GOT3 (cell line): ENCODE measurements around the gene QPCT.
"Not testable (repeated sequence)": the region's sequence is repeated elsewhere in the genome, so short reads cannot be mapped to it uniquely, and the experiment has no call there.

Experiments used
- DNase-seq: peaks from one replicate; lab custom pipeline; 2025; ENCODE audit warnings: mixed read lengths; lab: John Stamatoyannopoulos, UW

QPCT gene

DNA sequence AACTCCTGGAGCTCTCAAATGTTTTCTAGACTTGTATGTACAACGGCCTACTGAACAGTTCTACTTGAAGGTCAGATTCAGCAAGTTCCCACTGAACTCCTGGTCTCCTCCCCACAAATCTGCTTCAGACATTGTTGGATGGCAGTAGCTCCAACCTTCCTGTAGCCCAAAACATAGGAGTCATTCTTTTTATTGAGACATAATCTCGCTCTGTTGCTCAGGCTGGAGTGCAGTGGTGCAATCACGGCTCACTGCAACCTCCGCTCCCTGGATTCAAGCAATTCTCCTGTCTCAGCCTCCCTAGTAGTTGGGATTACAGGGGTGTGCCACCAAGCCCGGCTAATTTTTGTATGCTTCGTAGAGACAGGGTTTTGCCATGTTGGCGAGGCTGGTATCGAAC lies 47.3 kb downstream of the QPCT start:
- no peak for DNase-seq

DNA sequence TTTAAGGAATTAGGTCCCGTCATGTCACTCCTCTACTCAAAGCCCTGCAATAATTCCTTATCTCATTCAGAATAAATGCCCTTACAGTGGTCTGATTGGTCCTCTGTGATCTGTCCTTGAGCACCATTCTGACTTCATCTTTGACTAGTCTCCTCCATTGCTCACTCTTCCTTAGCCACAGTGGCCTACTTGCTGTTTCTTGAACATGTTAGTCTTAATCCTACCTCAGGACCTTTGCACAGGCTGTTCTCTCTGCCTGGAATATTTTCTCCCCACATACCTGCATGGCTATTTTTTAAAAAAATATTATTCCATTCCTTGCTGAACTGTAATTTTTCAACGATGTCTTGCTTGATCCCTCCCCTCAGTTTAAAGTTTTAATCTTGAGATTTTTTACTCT lies 48.0 kb downstream of the QPCT start:
- no peak for DNase-seq

DNA sequence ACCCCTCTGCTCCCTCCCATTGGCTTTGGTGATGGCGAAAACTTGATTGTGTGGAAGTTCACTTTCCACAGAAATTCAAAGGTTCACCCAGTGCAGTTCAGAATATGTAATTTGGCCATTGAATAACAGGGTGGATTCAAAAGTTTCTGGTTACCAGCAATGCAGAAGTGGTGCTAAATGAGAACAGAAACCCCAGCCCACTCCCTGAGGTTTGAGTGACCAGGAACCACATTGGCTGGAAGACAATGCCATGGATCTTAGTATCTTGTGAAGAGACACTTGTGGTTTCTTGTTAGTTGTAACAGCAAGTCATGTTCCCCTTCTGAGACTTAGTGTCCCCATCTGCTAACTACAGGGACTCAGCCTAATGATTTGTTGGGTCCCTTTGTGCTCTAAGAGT lies 49.8 kb downstream of the QPCT start:
- no peak for DNase-seq

DNA sequence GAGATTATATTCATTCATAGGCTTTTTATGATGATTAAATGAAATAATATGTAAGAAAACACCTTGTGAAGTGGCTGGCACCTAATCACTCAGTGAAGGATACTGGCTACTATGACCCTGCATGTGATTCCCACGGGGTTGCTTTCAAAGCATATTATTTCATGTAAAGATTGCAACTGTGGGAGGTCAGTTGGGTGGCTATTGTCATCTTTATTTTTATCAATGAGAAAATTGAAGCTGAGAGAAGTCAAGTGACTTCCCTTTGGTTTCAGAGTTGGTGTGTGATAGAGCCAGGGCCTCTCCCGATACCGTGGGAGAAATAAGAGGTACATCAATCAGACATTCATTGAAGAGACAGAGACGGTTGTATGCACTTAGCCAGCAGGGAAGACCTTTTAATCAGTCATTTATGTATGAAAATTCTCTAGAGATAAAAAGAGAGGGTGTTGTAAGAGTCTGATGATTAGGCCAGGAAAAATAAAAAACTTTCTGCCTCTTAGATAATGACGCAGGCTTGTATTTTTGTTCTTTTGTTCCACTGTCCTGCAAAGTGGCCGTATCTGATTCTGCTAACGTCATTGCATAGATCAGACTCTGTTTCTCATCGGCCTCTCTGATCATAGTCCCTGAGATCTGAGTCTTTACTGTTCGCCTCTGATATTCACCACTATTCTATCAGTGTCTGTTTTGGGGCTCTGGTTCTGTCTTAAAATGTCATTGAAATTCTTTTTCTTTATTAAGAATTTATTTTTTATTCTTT lies 50.5 kb downstream of the QPCT start:
- DNase-seq: no peak

DNA sequence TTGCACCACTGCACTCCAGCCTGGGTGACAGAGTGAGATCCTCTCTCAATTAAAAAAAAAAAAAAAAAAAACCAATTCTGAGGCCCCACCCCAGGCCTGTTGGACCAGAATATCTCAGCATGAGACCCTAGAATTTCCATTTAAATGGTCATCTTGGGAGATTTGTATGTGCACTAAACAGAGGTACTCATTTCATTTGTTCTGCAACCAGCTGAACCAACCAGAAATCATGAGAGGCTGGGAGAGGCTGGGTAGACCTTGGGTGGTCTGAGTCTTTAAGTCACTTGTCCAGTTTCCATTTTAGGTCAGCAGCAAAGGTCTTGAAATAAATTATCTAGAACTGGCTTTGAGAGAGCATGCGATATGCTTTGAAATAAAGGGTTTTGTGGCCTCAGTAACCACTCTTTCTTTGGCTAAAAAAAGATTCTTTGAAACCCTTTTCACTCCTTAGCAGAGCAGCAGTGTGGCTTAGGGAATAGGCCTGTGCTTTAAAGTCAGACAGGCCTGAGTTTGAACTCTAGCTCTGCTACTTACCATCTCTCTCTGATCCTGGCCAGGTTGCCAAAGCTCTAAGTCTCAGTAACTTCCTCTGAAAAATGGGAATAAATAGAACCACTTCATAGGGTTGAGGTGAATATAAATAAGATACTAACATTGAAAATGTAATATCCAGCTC lies 52.6 kb downstream of the QPCT start:
- no peak for DNase-seq

DNA sequence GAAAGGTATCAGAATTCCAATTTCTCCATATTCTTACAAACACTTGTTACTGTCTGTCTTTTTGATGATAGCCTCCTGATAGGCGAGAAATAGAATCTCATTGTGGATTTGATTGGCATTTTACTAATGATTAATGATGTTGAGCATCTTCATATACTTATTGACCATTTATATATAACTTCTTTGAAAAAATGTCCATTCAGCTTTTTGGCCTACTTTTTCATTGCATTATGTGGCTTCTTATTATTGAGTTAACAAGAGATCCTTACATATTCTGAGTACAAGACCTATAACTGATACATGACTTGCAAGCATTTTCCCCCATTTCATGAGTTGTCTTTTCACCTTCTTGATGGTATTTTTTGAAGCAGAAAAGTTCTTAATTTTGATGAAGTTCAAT lies 54.6 kb downstream of the QPCT start:
- no peak for DNase-seq

DNA sequence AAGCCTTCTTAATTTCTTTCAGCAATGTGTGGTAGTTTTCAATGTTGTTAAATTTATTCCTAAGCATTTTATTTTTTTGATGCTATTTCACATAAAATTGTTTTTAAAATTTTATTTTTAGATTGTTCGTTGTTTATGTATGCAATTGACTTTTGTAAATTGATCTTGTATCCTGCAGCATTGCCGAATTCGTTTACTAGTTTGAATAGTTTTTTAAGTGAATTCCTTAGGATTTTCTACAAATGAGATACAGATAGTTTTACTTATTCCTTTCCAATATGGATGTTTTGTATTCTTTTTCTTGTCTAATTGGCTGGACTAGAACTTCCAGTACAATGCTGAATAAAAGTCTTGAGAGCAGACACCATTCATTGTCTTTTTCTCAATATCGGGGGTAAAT lies 55.6 kb downstream of the QPCT start:
- no peak for DNase-seq

DNA sequence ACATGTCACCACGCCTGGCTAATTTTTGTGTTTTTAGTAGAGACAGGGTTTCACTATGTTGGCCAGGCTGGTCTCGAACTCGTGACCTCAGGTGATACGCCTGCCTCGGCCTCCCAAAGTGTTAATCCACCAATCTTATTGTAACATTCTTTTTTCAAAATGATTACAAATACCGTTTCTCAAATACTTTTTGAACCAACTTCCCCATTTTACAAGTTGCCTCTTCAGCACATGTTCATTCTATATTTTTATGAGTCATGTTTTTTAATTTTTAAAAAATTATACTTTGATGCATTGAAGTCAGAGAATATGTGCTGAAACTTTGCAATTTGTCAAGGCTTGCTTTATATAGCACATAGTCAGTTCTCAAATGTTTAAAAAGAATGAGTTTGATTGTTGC lies 58.2 kb downstream of the QPCT start:
- no peak for DNase-seq

DNA sequence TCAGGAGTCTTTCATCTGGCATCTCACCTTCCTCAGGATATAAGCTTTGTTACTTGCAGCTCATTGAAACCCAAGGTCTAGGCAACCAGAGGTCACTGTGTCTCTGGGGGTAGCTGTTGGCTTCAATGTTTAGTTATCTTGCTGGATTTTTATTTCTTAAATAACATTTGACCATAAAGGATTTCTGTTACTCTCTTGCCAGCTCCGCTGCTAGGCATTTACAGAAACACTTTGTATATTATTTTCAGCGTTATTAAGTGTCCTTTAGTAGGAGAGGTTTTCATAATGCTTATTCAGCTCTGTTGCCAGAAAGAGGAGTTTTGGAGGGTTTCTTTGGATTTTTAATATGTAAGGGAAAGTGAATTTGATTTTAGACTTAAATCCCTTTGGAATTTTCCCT lies 61.4 kb downstream of the QPCT start:
- no peak for DNase-seq

DNA sequence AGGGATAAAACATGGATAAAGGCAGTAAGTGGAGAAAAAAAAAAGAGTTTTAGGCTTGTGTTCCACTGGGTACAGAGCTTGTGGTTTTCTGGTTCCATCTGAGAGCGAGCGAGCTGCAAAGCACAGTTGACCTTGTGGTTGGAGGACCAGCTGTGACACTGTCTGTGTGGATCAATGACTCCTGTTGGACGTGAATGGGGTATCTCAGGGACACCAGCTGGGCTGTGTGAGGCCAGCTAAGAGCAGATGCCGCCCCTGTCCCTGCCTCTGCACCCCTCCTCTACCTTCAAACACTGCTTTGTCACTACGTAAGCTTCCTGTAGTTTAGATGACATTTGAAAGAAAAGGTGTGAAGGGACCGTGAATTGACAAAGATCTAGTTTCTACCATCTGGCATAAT lies 67.8 kb downstream of the QPCT start:
- no peak for DNase-seq

DNA sequence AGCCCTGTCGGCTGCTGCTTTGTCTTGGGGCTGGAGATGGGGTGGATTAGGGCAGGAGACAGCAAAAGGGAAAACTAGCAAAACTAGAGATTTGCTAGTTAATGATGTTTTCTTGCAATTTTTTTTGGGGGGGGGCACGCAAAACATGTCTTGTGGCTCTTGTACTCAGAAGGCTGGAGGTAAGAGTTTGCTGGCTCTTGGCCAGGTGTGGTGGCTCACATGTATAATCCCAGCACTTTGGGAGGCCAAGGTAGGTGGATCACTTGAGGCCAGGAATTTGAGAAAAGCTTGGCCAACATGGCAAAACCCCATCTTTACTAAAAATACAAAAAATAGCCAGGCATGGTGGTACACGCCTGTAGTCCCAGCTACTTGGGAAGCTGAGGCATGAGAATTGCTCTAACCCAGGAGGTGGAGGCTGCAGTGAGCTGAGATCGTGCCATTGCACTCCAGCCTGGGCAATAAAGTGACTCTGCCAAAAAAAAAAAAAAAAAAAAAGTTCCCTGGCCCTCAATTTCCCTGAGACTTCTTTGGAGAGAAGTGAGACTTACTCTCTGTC lies 69.6 kb downstream of the QPCT start:
- DNase-seq: not testable (repeated sequence)

DNA sequence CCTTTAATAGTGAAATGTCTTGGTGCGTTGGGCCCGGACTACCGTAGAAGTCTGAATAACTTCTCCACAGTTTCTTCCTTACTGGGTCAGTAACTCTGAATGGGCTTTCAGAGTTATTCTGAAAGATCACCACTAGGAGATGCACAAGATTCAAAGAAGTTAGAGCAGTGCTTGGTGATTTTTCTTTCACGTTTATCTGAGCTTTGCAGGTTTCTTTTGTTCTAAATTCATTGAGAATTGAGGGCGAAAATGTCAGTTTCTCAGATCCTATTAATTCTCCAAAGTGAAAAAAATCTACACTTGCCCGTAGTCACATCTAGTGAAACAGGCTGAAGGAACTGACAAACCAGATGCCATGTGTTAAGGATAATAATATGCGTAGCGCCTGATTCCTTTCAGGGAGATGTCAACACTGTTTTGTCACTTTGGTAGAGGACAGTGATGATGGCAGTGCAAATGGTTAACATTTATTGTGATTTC lies 70.1 kb downstream of the QPCT start:
- DNase-seq: no peak

DNA sequence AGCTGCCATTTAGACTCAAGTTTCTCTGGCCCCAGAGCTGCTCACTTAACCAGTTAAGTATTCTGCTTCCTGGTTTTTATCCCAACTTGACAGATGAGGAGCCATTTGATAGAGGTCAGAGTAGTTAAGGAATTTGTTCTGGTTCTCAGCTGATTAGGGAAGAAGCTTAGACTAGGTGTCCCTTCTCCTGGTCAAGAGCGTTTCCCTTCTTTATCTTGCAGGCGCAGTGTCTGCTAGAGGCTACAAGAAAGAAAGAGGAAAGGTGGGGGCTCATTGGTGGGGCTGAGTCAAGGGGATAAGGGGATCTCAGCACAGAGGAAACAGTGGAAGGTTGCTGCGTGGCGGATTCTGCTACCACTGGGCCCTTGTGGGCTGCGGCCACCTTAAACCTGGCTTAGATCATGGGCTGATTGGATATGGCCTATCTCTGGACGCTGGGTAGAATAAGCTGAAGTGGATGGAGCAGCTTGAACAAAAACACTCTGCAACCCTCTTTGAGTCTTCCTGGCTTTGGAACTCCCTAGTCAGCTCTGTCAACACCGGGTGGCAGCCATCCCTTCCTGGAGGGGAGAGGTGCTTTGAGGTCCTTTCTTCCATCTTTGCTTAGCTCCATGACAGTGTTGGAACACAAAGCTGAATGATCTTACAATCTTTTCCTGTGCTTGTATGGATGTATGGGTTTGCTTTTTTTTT lies 70.8 kb downstream of the QPCT start:
- no peak for DNase-seq

DNA sequence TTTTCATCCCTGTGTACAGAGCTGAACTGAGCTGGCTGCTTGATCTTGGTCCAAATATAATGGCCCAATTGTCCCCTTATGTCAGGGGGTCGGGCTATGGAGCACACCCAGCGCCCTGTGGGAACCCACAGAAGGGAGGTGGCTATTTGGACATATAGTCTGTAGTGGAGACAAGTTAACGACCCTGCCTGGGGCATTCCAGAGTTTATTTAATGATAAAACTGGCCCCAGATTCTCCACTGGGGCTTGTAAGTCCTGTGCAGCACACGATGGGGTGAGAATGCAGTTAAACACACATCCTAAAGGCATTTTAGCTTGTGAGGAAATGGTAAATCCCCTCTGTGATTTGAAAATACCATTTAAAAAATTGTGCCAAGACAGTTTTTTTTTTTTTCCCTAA lies 72.9 kb downstream of the QPCT start:
- no peak for DNase-seq

DNA sequence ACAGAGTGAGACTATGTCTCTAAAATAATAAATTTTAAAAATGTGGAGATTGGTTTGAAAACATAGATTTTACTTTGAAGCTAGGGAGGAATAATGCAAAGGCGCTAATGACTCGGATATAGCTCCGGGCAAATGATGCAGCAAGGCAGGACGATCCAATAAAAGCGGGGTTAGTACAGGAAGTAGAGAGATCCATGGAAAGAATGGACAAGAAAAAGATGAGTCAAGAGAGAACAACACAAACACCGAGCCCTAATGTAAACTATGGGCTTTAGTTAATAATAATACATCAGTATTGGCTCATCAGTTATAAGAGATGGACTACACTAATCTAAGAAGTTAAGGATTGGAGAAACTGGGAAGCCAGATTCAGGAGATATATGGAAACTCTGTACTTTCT lies 74.5 kb downstream of the QPCT start:
- DNase-seq: no peak

DNA sequence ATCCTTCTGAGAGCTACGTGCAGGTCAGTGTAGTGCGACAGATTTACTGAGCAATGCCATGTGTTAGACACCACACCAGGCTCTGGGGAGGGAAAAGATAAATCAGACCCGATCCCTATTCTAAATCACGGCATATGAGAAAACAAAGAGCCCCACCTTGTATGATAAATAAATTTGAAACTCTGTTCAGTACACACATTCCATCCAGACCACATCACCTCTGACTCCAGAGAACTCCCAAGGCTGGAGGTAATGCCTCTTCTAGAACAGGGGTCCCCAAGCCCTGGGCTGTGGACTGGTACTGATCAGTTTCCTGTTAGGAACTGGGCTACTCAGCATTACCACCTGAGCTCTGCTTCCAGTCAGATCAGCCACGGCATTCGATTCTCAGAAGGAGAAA lies 77.3 kb downstream of the QPCT start:
- no peak for DNase-seq

DNA sequence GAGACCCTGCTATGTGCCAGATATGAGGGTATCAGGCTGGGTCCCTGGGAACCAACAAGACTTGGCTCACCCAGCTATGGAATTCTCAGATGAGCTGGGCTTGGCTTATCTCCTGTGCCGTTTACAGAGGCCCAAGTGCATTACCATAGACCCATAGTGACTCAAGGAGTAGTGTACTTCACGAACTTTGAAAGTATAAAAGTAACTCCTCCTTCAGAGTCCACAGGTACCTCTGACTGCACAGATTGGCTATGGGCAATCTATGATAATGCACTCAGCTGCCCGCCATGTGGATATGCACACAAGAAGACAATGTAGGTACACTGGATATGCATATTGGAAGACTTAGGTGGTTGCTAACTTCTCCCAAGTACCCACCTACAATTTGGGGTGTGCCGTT lies 78.4 kb downstream of the QPCT start:
- DNase-seq: no peak
